Stimulated activated CD4-positive, alpha-beta T cell treated with anti-CD3 and anti-CD28 coated beads, Interleukin-1b, Interleukin-23, amount 100 ng/mL, for 48 hours (primary cell): ENCODE results near the gene CD68.
"Not testable (repeated sequence)": the region's sequence is repeated elsewhere in the genome, so short reads cannot be mapped to it uniquely, and the experiment has no call there.

ENCODE experiments used
- DNase-seq: peaks from one replicate; pipeline ENCODE4 v3.0.0-alpha.2; 2020

Gene CD68

GRCh38 chr17:7580604-7581575, 1.5 kb downstream of the CD68 start:
- DNase-seq, result no peak

- DNase-seq, result no peak
Measured at GRCh38 chr17:7582396-7583252, 3.2 kb downstream of the CD68 start.

GRCh38 chr17:7583253-7584109, 4.0 kb downstream of the CD68 start, which contains the start of gene MPDU1:
Gene MPDU1 (plus strand): TSS chr17:7583852. CDS start chr17:7583863, 11 bp downstream.
- peak; percentile 97 for DNase-seq

GRCh38 chr17:7586673-7587419, 7.4 kb downstream of the CD68 start:
- DNase-seq, result no peak

GRCh38 chr17:7587420-7588151, 8.1 kb downstream of the CD68 start:
- DNase-seq, result no peak

GRCh38 chr17:7588553-7589203, 9.2 kb downstream of the CD68 start:
- no peak for DNase-seq

GRCh38 chr17:7589204-7589868, 9.9 kb downstream of the CD68 start:
- DNase-seq, result peak; percentile 66

- no peak for DNase-seq
Measured at GRCh38 chr17:7589891-7590691, 10.7 kb downstream of the CD68 start, which contains the start of gene SOX15. Gene SOX15 (minus strand): TSS chr17:7590094. CDS start chr17:7589676, 418 bp downstream.

- DNase-seq, result no peak
Measured at GRCh38 chr17:7590743-7591142, 11.3 kb downstream of the CD68 start.

GRCh38 chr17:7591596-7591995, 12.2 kb downstream of the CD68 start:
- DNase-seq, result no peak

- DNase-seq, result no peak
Measured at GRCh38 chr17:7592422-7593021, 13.1 kb downstream of the CD68 start.

GRCh38 chr17:7593296-7593695, 13.9 kb downstream of the CD68 start:
- DNase-seq, result no peak

GRCh38 chr17:7597561-7597960, 18.1 kb downstream of the CD68 start:
- not testable (repeated sequence) for DNase-seq

- no peak for DNase-seq
Measured at GRCh38 chr17:7606280-7606679, 26.8 kb downstream of the CD68 start.

GRCh38 chr17:7610641-7611040, 31.2 kb downstream of the CD68 start:
- DNase-seq, result no peak

GRCh38 chr17:7611635-7612293, 32.3 kb downstream of the CD68 start:
- DNase-seq, result no peak

- DNase-seq, result no peak
Measured at GRCh38 chr17:7612294-7612640, 32.8 kb downstream of the CD68 start.
